Superior temporal gyrus (tissue), 1 donor: ENCODE data around the gene SERPINA6.
A peak's percentile ranks its signal among the peaks of the same experiment; 100 is the strongest.
"Not testable (repeated sequence)": the region's sequence is repeated elsewhere in the genome, so short reads cannot be mapped to it uniquely, and the experiment has no call there.

Experiments
- DNase-seq: peaks from one replicate; pipeline ENCODE4 v3.0.0-alpha.2; 2016; ENCODE audit errors: extremely low spot score

Gene SERPINA6

DNA sequence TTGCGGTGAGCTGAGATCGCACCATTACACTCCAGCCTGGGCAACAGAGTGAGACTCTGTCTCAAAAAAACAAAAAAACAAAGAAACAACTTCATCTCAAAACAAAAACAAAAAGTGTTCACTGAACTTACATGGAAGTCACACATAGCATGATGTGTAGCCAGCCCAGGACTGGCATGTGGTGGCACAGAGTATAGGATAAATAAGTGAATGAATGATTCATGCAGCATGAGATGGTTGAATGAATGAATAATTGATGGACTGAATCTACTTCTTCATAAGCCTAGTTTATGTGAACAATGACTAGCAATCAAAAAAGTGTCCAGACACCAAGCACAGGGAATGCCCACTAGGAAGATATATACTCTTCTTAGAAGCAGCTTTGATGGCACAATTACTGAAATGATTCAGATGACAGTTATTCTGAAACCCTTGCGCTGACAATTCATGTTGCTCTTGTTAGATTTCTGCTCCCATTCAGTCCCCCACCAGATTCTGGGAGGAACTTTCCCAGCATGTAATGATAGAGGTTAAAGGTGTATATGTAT lies 31.6 kb upstream of the SERPINA6 start:
- no peak for DNase-seq

DNA sequence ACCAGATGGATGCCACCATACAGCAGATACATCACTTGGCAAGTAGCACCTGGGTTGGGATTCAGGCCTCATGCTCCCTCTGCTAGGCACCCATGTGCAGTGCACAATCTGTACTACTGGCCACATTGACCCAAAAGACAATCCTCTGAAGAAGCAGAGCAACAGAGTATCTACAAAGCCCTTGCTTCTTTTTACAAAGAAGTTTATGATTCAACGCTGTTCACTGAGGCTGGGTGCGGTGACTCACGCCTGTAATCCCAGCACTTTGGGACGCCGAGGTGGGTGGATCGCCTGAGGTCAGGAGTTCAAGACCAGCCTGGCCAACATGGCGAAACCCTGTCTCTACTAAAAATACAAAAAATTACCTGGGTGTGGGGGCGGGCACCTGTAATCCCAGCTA lies 31.1 kb upstream of the SERPINA6 start:
- not testable (repeated sequence) for DNase-seq

DNA sequence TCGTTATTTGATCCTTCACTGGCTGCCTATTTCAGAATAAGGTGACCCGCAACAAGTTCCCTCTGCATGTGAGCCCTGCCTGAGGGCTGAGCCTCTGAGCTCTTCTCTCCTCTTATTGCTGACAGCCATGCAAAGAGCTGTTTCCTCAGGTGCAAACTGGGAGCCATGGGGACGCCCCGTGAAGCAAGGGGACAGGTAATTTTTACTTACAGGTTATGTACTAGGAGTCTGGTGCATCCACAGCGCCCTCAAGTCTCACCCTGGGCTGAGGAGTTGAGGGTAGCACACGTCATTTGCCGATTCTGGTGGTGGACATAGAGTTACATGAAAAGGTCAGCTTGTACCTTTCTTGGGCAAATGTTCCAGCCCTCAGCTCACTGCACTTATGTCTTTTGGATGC lies 26.1 kb upstream of the SERPINA6 start:
- DNase-seq = no peak

DNA sequence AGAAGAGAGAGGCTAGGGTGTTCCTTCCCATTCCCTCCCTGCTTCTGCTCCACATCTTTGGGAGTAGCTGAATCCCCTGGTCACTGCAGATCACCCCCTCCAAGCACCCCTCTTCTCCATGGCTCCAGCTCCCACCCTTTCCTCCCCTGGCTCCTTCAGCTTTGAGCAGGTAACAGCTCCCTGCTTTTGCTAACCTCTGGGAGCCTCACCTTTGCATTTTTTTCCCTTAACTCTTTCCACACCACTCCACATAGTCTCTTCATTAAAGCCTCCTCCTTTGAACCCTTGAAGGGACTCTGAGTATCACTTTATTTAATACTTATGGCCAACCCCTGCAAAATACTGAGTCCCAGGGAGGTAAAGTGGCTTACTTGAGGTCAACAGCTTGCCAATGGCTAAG lies 25.7 kb upstream of the SERPINA6 start:
- DNase-seq = no peak

GRCh38 chr14:94346841-94347240 lies 23.7 kb upstream of the SERPINA6 start:
- DNase-seq = no peak

GRCh38 chr14:94346065-94346786 lies 23.1 kb upstream of the SERPINA6 start:
- not testable (repeated sequence) for DNase-seq

GRCh38 chr14:94345344-94346064 lies 22.4 kb upstream of the SERPINA6 start:
- peak; percentile 13 for DNase-seq

DNA sequence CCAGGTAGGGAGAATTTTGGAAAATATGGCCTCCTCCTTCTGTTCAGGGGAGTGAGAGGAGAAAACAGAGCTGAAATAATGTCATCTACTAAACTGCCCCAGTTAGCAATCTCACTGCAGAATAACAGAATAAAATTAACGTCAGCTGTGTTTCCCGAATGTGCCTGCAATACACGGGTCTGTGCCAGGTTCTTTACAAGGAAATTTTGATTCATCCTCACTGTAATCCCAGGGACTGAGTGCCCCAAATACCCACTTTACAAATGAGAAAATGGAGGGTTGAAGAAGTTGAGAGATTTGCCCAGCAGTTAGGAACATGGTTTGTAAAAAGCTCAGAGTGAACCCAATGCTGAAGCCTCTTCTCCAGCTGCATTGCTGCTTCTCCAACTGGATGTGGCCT lies 21.3 kb upstream of the SERPINA6 start:
- DNase-seq = peak; percentile 16

DNA sequence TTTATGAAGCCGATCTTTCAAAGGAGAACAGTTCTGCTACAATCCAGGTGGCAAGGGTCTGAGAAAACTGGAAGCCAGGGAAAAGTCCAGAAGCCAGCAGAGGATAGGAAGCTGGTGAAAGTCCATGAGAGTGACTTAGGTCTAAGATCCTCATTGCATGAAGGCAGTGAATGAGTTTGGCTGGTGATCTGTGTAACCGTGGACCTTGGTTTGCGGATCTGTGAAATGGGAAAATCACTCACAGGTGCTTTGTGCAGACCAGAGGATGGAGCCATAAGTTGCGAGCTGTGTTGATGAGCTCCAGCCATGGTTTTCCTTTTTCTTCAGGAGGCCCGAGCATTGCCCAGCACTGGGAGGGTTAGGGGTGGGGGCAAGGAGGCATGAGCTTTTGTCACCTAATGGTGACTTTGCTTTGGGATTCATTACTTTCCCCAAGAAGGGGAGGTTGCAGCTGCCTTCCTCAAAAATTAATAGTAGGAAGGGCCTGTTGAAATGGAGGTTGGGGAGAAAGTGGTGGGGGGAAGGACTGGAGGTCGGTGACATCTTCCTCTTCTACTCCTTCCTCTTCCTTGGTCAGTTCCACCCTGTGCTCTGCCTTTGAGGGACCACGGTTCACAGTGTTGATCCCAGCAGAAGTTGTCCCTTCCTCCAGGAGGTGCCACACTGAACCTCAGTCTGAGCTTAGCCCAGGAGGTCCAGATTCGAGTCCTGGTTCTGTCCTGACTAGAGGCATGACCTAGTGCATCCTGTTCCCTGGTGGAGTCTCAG lies 20.3 kb upstream of the SERPINA6 start:
- DNase-seq = no peak

DNA sequence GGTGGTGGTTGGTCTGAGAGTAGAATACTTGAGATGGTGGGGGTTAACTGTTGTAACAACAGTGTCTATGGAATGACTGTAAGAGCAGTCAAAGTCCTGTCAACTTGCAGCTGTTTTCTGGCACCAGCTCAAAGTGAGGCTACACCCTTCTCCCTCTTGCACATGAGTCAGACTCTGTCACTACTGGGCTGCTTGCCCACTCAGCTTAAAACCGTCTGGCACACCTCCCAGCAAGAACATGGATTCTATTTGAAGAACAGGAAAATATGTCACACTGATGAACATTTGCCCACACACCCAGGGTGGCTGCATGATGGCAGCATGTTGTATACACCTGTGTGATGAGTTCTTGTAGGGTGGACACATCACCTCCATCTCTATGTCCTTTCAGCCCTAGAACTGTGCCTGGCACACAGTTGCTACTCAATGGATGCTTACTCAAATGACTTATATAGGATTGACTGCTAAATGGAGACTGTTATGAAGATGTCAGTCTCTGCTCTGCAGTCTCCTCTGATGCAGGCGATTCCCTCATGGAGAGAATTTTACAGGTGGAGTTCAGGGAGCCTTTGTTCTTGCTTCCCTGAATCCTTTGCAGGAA lies 19.3 kb upstream of the SERPINA6 start:
- DNase-seq = peak; percentile 77

DNA sequence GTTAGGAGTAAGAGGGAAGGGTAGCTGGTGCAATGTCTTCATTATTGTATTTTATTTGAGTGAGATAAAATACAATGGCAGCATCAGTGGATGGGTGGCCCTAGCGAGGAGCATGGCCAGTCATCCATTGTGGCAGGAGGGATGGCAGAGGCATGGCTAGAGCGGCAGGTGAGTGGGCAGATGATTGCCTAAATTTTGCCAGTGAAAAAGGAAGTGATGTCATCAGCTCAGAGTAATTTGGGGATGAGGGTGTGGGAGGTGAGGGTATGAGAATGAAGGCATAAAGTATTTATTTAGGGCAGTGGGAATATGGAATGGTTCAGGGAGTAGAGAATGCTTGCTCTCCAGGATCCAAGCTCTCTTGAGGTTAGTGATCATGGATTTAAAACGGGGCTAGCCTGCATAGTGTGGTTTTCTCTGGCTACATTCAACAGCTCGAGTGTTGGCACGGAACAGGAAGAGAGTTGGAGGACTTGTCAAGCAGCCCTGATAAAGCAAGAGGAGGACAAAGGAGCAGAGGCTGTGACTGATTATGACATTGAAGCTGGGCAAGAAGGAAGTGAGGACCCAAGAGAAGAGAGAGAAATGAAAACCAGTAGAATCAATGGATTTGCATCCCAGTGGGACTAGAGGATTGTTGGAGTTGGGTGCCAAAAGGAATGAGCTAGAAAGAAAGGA lies 18.7 kb upstream of the SERPINA6 start:
- DNase-seq = no peak

- DNase-seq = no peak
Measured at GRCh38 chr14:94340533-94340932, 17.4 kb upstream of the SERPINA6 start.

DNA sequence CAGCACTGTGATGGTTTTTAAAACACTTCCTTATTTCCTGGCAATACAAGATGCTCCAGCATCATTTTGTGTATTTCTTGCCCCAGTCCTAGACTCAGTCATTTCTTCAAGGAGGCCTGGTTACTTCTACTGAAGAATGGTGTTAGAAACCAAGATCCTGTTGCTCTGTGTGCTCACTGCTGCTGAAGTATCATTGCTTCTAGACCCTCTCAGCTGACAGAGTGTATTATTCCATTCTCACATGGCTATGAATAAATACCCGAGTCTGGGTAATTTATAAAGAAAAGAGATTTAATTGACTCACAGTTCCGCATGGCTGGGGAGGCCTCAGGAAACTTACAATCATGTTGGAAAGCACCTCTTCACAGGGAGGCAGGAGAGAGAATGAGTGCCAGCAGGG lies 14.9 kb upstream of the SERPINA6 start:
- DNase-seq = no peak

- DNase-seq = no peak
Measured at GRCh38 chr14:94337274-94337673, 14.1 kb upstream of the SERPINA6 start.

DNA sequence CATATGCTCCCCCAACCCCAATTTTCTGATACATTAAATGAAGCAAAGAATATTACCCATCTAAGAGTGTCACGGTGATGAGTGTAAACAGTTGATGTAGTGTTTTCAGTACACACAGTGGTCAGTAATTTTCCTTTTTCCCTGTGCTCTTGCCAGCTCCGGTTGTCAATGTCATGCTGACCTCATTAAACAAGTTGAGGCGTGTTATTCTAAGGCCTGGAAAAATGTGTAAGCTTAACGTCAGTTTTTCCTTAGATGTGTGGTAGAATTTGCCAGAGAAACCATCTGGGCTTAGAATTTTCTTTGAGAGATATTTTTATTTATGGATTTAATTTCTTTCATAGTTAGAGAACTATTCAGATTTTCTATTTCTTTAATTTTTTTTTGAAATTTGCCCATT lies 11.7 kb upstream of the SERPINA6 start:
- no peak for DNase-seq

- DNase-seq = no peak
Measured at GRCh38 chr14:94332587-94332986, 9.5 kb upstream of the SERPINA6 start.

DNA sequence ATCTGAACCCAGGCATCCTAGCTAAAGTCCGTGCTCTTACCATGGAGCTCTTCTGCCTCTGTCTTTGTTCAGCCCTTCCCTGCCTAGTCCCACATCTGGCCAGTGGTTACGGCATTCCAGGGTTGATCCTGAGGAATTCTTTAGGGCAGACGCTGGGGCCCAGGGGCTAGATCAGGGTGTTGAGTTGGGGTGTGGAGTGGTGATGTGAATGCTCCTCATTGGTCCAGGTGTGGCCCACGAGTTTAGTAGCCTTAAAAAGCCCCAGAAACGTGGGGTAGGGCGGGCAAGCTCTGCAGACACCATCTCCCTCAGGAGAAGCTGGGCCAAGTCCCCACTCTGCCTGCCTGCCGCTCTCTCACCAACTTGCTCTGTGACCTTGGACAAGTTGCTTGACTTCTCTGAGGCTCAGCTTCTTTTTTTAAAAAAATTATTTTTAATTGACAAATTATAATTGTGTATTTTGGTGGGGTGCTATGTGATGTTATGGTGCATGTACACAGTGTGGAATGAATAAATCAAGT lies 9.0 kb upstream of the SERPINA6 start:
- DNase-seq = no peak

GRCh38 chr14:94331462-94331861 lies 8.3 kb upstream of the SERPINA6 start:
- DNase-seq = no peak

DNA sequence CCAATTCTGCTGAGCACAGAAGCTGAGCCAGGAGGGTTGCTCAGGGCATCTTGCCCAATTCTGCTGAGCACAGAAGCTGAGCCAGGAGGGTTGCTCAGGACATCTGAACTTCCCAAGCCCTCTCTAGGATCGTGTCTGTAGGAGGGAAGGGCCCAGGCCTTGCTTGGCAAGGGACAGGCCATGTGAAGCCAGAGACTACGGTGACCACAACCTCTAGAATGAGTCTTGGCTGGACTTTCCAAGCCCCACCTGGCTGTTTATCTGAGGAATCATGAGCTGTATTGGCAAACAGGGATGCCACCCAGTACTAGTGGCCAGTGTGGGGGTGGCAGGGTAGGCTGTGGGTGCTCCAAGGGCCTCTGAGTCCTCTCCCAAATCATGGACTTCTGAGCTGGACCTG lies 7.7 kb upstream of the SERPINA6 start:
- DNase-seq = no peak

DNA sequence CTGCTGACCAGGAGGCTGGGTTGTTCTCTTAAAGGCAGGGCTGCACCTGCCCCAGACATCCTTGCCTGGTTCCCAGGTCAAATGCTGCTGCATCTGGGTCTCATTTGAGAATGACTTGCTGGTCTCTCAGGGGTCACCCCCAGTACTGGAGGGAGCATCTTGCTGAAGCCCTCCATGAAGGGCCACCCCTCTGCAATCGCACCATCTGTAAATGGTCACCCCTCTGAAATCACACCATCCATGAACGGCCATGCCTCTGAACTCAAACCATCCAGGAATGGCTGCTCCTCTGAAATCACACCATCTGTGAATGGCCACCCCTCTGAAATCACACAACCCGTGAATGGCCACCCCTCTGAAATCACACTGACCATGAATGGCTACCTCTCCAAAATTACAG lies 7.3 kb upstream of the SERPINA6 start:
- DNase-seq = no peak

DNA sequence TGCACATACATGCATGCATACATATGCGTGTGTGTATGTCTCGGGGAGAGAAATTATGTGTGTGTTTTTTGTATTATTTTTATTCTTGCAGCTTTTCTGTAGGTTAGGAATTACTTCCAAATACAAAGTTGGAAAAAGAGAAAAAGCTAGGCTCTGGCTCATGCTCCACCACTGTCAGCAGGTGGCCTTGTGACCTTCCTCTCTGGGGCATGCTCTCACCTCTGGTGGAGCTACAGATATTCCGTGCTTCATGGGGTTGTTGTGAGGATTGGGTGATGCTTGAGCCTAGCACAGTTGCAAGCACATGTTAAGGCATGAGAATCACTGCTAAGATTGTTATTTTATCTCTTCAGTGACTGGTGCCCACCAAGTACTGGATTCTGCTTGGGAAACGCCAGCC lies 6.7 kb upstream of the SERPINA6 start:
- DNase-seq = no peak
